Fibroblast of villous mesenchyme (primary cell): Measurements from ENCODE around the gene MT1A. TPM values are rescaled to one million over a fixed set of nuclear protein-coding genes. Genes with fewer than 3 reads are reported as not detected.

Experiments used
- DNase-seq: peaks from one replicate; pipeline ENCODE4 v3.0.0-alpha.2; 2010; ENCODE audit warnings: low read depth
- H3K4me3 ChIP-seq: 2 replicates; pipeline ENCODE4 v1.5.1; 2011; ENCODE audit warnings: low read depth, mild to moderate bottlenecking, low read length
- CTCF ChIP-seq: IDR thresholded peaks from 2 replicates; pipeline ENCODE4 v1.5.1; 2012; ENCODE audit warnings: low read depth, mild to moderate bottlenecking, low read length; ENCODE audit not compliant: insufficient read depth
- total RNA-seq: library from RNA; depleted of rRNA; stranded (reverse); fragments of >200 nt; gene quantifications from 2 replicates; pipeline ENCODE4 v1.2.3, GENCODE V29; 2012

The MT1A gene
- 1.3 and 1.9 TPM in 2 replicates for total RNA-seq

GRCh38 chr16:56637814-56638750 is at the start of gene MT1A:
Gene MT1A, plus strand, starts transcription at chr16:56638666. Its CDS starts 73 bp downstream, at chr16:56638739.
- peak within 1 kb of the TSS; percentile 67 for H3K4me3 ChIP-seq
- DNase-seq, result peak; percentile 73
- no peak for TF ChIP-seq CTCF

GRCh38 chr16:56588781-56589140 is 49.7 kb upstream of the MT1A start:
- no peak for TF ChIP-seq CTCF
- H3K4me3 ChIP-seq, result no peak overlapping the region
- DNase-seq, result no peak

- no peak within 1 kb of the TSS for H3K4me3 ChIP-seq
- DNase-seq, result no peak
- TF ChIP-seq CTCF, result no peak
Observed at GRCh38 chr16:56589141-56590039, 49.1 kb upstream of the MT1A start, which contains the start of gene MT3. Gene MT3, plus strand, starts transcription at chr16:56589528. Its CDS starts 63 bp downstream, at chr16:56589591.

- no peak overlapping the region for H3K4me3 ChIP-seq
- no peak for TF ChIP-seq CTCF
- no peak for DNase-seq
Observed at GRCh38 chr16:56591377-56592060, 46.9 kb upstream of the MT1A start.

- TF ChIP-seq CTCF, result no peak
- no peak overlapping the region for H3K4me3 ChIP-seq
- DNase-seq, result no peak
Observed at GRCh38 chr16:56593573-56594291, 44.7 kb upstream of the MT1A start.

- TF ChIP-seq CTCF, result no peak
Observed at GRCh38 chr16:56594292-56594619, 44.2 kb upstream of the MT1A start.

More at GRCh38 chr16:56594292-56594619, 44.2 kb upstream of the MT1A start:
- DNase-seq, result no peak
- H3K4me3 ChIP-seq, result no peak overlapping the region
